Endodermal cell (in vitro differentiated cells): ENCODE results near the gene PPP2R5C. TPM values are rescaled to one million over a fixed set of nuclear protein-coding genes. Genes with fewer than 3 reads are reported as not detected.
"Not testable (repeated sequence)": the region's sequence is repeated elsewhere in the genome, so short reads cannot be mapped to it uniquely, and the experiment has no call there.

Source experiments
- DNase-seq: peaks from one replicate; pipeline ENCODE4 v3.0.0-alpha.2; 2017
- H3K27ac ChIP-seq: 2 replicates; pipeline ENCODE4 v1.5.1; 2013; ENCODE audit warnings: mild to moderate bottlenecking, low read depth, low read length, moderate library complexity
- H3K27me3 ChIP-seq: 2 replicates; pipeline ENCODE4 v1.6.1; 2013; ENCODE audit warnings: mild to moderate bottlenecking, low read length, moderate library complexity; ENCODE audit not compliant: insufficient read depth, control insufficient read depth, poor library complexity, severe bottlenecking
- H3K36me3 ChIP-seq: 2 replicates; pipeline ENCODE4 v1.7.0; 2013; ENCODE audit warnings: mild to moderate bottlenecking, low read length, moderate library complexity; ENCODE audit not compliant: control insufficient read depth, insufficient read depth
- H3K4me1 ChIP-seq: one replicate; pipeline ENCODE4 v1.7.0; 2013; ENCODE audit warnings: low read length; ENCODE audit not compliant: control insufficient read depth, insufficient read depth
- H3K4me3 ChIP-seq: 2 replicates; pipeline ENCODE4 v1.5.1; 2013; ENCODE audit warnings: mild to moderate bottlenecking, low read length, moderate library complexity
- H3K9ac ChIP-seq: 2 replicates; pipeline ENCODE4 v1.6.1; 2013; ENCODE audit warnings: mild to moderate bottlenecking, low read length, moderate library complexity; ENCODE audit not compliant: poor library complexity, severe bottlenecking; ENCODE audit errors: extremely low read depth
- H3K9me3 ChIP-seq: 2 replicates; pipeline ENCODE4 v1.6.1; 2013; ENCODE audit warnings: mild to moderate bottlenecking, low read length, moderate library complexity; ENCODE audit not compliant: control insufficient read depth
- H3K27ac Mint-ChIP-seq: 2 replicates; pipeline ENCODE4 v1.8.0; 2020; ENCODE audit warnings: mixed read lengths
- H3K27me3 Mint-ChIP-seq: 2 replicates; pipeline ENCODE4 v1.8.0; 2021; ENCODE audit warnings: mild to moderate bottlenecking, mixed read lengths; ENCODE audit not compliant: insufficient read depth
- H3K36me3 Mint-ChIP-seq: 2 replicates; pipeline ENCODE4 v1.8.0; 2020; ENCODE audit warnings: low read depth, mixed read lengths
- H3K4me1 Mint-ChIP-seq: 2 replicates; pipeline ENCODE4 v1.8.0; 2020; ENCODE audit warnings: mixed read lengths
- H3K4me3 Mint-ChIP-seq: 2 replicates; pipeline ENCODE4 v1.8.0; 2020; ENCODE audit warnings: mild to moderate bottlenecking, moderate library complexity, mixed read lengths
- H3K9me3 Mint-ChIP-seq: 2 replicates; pipeline ENCODE4 v1.8.0; 2020; ENCODE audit warnings: mild to moderate bottlenecking, mixed read lengths
- WGBS, 2 experiments: methylation state at CpG; one replicate each; pipeline versions ENCODE4 v1.1.5 to v1.1.7; 2013; ENCODE audit warnings: missing lambda C conversion rate in 2 of 2, mixed read lengths in 1 of 2; ENCODE audit not compliant: insufficient coverage in 1 of 2, insufficient read length in 1 of 2; 5-methylcytosine and 5-hydroxymethylcytosine counted together
- total RNA-seq, 2 donors: library from RNA; stranded (reverse); fragmentation: NEBNext Ultra II Directional in 1 of 2; extraction: Animal tissue kit (Norgen Biotek cat#: 25700) in 1 of 2; gene quantifications; 2 replicates in 1 of 2; 3 replicates in 1 of 2; pipeline ENCODE4 v1.2.1, GENCODE V29; 2021
- TF ChIP-seq, protein P1 (sequence below): fragments of 200-600 bp; sonication (generic); conservative IDR thresholded peaks from 2 replicates; pipeline ENCODE4 v1.5.0; 2021; ENCODE audit warnings: antibody characterized with exemption, mild to moderate bottlenecking

PPP2R5C gene
- total RNA-seq, 2 donors from 2014 or later: 116 to 117 TPM

DNA sequence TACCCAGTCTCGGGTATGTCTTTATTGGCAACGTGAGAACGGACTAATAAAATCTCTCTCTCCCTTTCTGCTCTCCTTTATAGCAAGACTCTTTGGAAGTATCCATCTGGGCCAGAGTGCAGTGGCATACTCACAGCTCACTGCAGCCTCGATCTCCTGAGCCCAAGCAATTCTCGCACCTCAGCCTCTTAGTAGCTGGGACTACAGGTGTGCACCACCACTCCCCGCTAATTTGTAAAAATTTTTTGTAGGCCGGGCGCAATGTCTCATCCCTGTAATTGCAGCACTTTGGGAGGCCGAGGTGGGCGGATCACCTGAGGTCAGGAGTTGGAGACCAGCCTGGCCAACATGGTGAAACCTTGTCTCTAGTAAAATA is 33.2 kb upstream of the PPP2R5C start:
- Histone ChIP-seq H3K9ac (no peak overlapping the region), H3K27me3 (no peaks in the 10 kb centered on the region), H3K27ac (no peak overlapping the region), H3K4me3 (no peak overlapping the region), H3K36me3 (no peaks in the 10 kb centered on the region), H3K9me3 (no peaks in the 10 kb centered on the region), H3K4me1 (no peaks in the 10 kb centered on the region)
- H3K4me1 Mint-ChIP-seq: peaks cover 20% of the 10 kb centered on the region
- no peak for DNase-seq
- H3K9me3 Mint-ChIP-seq: peaks cover 3% of the 10 kb centered on the region
- no peak overlapping the region for H3K4me3 Mint-ChIP-seq
- peaks cover 6% of the 10 kb centered on the region for H3K27me3 Mint-ChIP-seq
- H3K27ac Mint-ChIP-seq: no peak overlapping the region
- TF ChIP-seq, protein P1, sequence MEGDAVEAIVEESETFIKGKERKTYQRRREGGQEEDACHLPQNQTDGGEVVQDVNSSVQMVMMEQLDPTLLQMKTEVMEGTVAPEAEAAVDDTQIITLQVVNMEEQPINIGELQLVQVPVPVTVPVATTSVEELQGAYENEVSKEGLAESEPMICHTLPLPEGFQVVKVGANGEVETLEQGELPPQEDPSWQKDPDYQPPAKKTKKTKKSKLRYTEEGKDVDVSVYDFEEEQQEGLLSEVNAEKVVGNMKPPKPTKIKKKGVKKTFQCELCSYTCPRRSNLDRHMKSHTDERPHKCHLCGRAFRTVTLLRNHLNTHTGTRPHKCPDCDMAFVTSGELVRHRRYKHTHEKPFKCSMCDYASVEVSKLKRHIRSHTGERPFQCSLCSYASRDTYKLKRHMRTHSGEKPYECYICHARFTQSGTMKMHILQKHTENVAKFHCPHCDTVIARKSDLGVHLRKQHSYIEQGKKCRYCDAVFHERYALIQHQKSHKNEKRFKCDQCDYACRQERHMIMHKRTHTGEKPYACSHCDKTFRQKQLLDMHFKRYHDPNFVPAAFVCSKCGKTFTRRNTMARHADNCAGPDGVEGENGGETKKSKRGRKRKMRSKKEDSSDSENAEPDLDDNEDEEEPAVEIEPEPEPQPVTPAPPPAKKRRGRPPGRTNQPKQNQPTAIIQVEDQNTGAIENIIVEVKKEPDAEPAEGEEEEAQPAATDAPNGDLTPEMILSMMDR: no peak
- no peaks in the 10 kb centered on the region for H3K36me3 Mint-ChIP-seq
- 92 to 94% methylated on average over 10 of the region's 10 CpGs for WGBS, 2 experiments

DNA sequence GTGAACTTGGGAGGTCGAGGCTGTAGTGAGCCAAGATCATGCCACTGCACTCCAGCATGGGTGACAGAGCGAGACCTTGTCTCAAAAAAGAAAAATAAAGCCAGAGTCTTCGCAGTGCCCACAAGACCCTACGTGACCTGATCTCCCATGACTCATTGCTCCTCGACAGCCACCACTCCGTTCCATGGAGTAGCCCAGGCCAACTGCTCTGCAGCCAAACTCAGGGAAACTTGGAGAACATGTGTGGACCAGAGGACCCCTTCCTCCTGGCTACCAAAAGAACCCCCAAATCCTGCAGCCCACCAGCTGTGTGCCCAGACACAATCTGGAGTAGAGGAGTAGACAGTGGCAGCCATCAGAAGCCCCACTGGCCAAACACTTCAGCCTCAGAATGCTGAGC is 32.1 kb upstream of the PPP2R5C start:
- no peak overlapping the region for H3K27ac ChIP-seq
- no peak overlapping the region for H3K9ac ChIP-seq
- H3K27me3 ChIP-seq: no peaks in the 10 kb centered on the region
- H3K36me3 ChIP-seq: no peaks in the 10 kb centered on the region
- H3K4me3 ChIP-seq: no peak overlapping the region
- TF ChIP-seq, protein P1: no peak
- Mint-ChIP-seq H3K27ac (no peak overlapping the region), H3K4me1 (peaks cover 20% of the 10 kb centered on the region), H3K36me3 (no peaks in the 10 kb centered on the region), H3K4me3 (no peak overlapping the region), H3K9me3 (peaks cover 3% of the 10 kb centered on the region), H3K27me3 (peaks cover 6% of the 10 kb centered on the region)
- H3K9me3 ChIP-seq: no peaks in the 10 kb centered on the region
- no peak for DNase-seq
- 95% methylated on average over 6 of the region's 6 CpGs for WGBS, 2 experiments
- H3K4me1 ChIP-seq: no peaks in the 10 kb centered on the region

DNA sequence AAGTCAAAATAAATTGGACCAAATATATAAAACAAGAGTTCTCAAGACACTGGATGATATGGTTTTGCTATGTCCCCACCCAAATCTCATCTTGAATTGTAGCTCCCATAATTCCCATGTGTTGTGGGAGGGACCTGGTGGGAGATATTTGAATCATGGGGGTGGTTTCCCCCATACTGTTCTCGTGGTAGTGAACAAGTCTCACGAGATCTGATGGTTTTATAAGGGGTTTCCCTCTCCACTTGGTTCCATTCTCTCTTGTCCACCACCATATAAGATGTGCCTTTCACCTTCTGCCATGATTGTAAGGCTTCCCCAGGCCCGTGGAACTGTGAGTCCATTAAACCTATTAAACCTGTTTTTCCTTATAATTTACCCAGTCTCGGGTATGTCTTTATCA is 31.4 kb upstream of the PPP2R5C start:
- H3K9me3 ChIP-seq, H3K27ac Mint-ChIP-seq, H3K36me3 ChIP-seq, H3K27me3 Mint-ChIP-seq, H3K9ac ChIP-seq, H3K36me3 Mint-ChIP-seq, H3K27me3 ChIP-seq, DNase-seq, H3K4me3 Mint-ChIP-seq, H3K4me3 ChIP-seq, H3K4me1 ChIP-seq, H3K27ac ChIP-seq, H3K9me3 Mint-ChIP-seq: not testable (repeated sequence)
- peaks cover 20% of the 10 kb centered on the region for H3K4me1 Mint-ChIP-seq
- WGBS, 2 experiments: 94 to 100% methylated on average over 2 to 4 of the region's 4 CpGs

DNA sequence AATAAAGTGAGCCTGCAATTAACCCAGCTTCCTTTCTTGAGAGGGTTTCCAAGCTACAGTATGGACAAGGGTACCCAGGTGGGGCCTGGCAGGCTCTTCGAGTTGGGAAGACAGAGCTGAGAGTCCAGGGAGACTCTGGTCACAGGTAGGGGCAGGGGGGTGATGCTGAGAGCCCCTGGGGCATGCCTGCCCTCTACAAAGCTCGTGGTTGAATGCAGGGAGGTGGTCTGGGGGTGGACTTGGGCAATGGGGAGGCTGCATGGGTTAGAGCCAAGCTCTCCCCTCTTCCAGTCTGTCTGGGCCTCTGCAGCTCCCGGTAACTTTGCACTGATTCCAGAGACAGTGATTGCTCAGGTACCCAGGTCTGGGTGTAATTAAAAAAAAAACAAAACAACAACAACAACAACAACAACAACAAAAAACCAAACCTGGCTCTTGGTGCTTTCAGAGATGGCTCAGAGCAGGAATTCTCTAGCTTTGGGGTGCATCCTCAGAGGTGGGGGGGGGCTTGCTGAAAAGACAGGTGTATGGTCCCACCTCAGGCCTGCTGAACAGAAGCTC is 30.8 kb upstream of the PPP2R5C start:
- peaks cover 20% of the 10 kb centered on the region for H3K4me1 Mint-ChIP-seq
- Histone ChIP-seq H3K36me3 (no peaks in the 10 kb centered on the region), H3K4me3 (no peak overlapping the region), H3K4me1 (no peaks in the 10 kb centered on the region), H3K9me3 (no peaks in the 10 kb centered on the region), H3K9ac (no peak overlapping the region), H3K27me3 (no peaks in the 10 kb centered on the region), H3K27ac (no peak overlapping the region)
- H3K27me3 Mint-ChIP-seq: peaks cover 6% of the 10 kb centered on the region
- WGBS, 2 experiments: 81% methylated on average over 3 of the region's 3 CpGs; no CpG with 5 or more reads in 1 of the 2 experiments
- H3K36me3 Mint-ChIP-seq: no peaks in the 10 kb centered on the region
- TF ChIP-seq, protein P1: no peak
- no peak overlapping the region for H3K4me3 Mint-ChIP-seq
- DNase-seq: peak; percentile 47
- H3K9me3 Mint-ChIP-seq: peaks cover 3% of the 10 kb centered on the region
- H3K27ac Mint-ChIP-seq: peak overlapping the region; percentile 3
